GM21717 (cell line): Measurements from ENCODE around the gene SERPINA1.
"Not testable (repeated sequence)": the region's sequence is repeated elsewhere in the genome, so short reads cannot be mapped to it uniquely, and the experiment has no call there.

Experiments
- ATAC-seq: cut with Tn5 transposase; IDR thresholded peaks from one replicate; pipeline ENCODE4 v1.9.1; 2021; ENCODE audit warnings: mild to moderate bottlenecking, moderate library complexity; ENCODE audit not compliant: unreplicated experiment

The SERPINA1 gene

GRCh38 chr14:94388384-94389103 is at the start of gene SERPINA1:
SERPINA1 (minus strand) TSS chr14:94388602; CDS start chr14:94383237, 5,365 bp downstream.
- no peak for ATAC-seq

GRCh38 chr14:94428610-94429009 is 40.2 kb upstream of the SERPINA1 start:
- no peak for ATAC-seq

GRCh38 chr14:94427016-94427613 is 38.7 kb upstream of the SERPINA1 start:
- ATAC-seq: no peak

GRCh38 chr14:94426526-94426925 is 38.1 kb upstream of the SERPINA1 start:
- no peak for ATAC-seq

- ATAC-seq: no peak
Measured at GRCh38 chr14:94424371-94424770, 36.0 kb upstream of the SERPINA1 start.

GRCh38 chr14:94423453-94424056 is 35.2 kb upstream of the SERPINA1 start:
- no peak for ATAC-seq

GRCh38 chr14:94421316-94421715 is 32.9 kb upstream of the SERPINA1 start:
- no peak for ATAC-seq

GRCh38 chr14:94417497-94418205 is 29.2 kb upstream of the SERPINA1 start:
- ATAC-seq: not testable (repeated sequence)

- no peak for ATAC-seq
Measured at GRCh38 chr14:94412671-94413638, 24.6 kb upstream of the SERPINA1 start.

- ATAC-seq: no peak
Measured at GRCh38 chr14:94411638-94412037, 23.2 kb upstream of the SERPINA1 start.

GRCh38 chr14:94409430-94409829 is 21.0 kb upstream of the SERPINA1 start:
- ATAC-seq: not testable (repeated sequence)

GRCh38 chr14:94408546-94409095 is 20.2 kb upstream of the SERPINA1 start:
- ATAC-seq: no peak

- no peak for ATAC-seq
Measured at GRCh38 chr14:94407906-94408305, 19.5 kb upstream of the SERPINA1 start.

- ATAC-seq: no peak
Measured at GRCh38 chr14:94406910-94407309, 18.5 kb upstream of the SERPINA1 start.

GRCh38 chr14:94405486-94405885 is 17.1 kb upstream of the SERPINA1 start:
- ATAC-seq: no peak

- no peak for ATAC-seq
Measured at GRCh38 chr14:94404561-94404960, 16.2 kb upstream of the SERPINA1 start.

- no peak for ATAC-seq
Measured at GRCh38 chr14:94403312-94403932, 15.0 kb upstream of the SERPINA1 start.

GRCh38 chr14:94401083-94401482 is 12.7 kb upstream of the SERPINA1 start:
- no peak for ATAC-seq

- no peak for ATAC-seq
Measured at GRCh38 chr14:94400422-94400841, 12.0 kb upstream of the SERPINA1 start.

- no peak for ATAC-seq
Measured at GRCh38 chr14:94398536-94398935, 10.1 kb upstream of the SERPINA1 start.
